GM12891 (cell line): ENCODE results near the gene METRNL.
"Not testable (repeated sequence)": the region's sequence is repeated elsewhere in the genome, so short reads cannot be mapped to it uniquely, and the experiment has no call there.

ENCODE experiments used
- DNase-seq: peaks from one replicate; pipeline ENCODE4 v3.0.0; 2011; ENCODE audit warnings: low spot score; ENCODE audit not compliant: insufficient read length
- FAIRE-seq: peaks from 2 replicates; lab custom pipeline; 2011; peaks lifted over from hg19 to GRCh38; lab: Jason Lieb, UNC
- PAX5 ChIP-seq: IDR thresholded peaks from 2 replicates; pipeline ENCODE4 v1.6.1; 2011; ENCODE audit warnings: low read length, moderate library complexity, mild to moderate bottlenecking; ENCODE audit not compliant: insufficient read depth, severe bottlenecking
- POLR2A ChIP-seq: IDR thresholded peaks from 2 replicates; pipeline ENCODE4 v1.6.1; 2011; ENCODE audit warnings: low read depth, low read length, control low read depth
- POLR2AphosphoS5 ChIP-seq: IDR thresholded peaks from 2 replicates; pipeline ENCODE4 v1.6.1; 2011; ENCODE audit warnings: low read depth, low read length, control low read depth
- POU2F2 ChIP-seq: IDR thresholded peaks from 2 replicates; pipeline ENCODE4 v1.6.1; 2011; ENCODE audit warnings: low read depth, mild to moderate bottlenecking, control low read depth, low read length, moderate library complexity
- SPI1 ChIP-seq: IDR thresholded peaks from 2 replicates; pipeline ENCODE4 v1.6.1; 2011; ENCODE audit warnings: low read depth, low read length, control low read depth
- TAF1 ChIP-seq: IDR thresholded peaks from 2 replicates; pipeline ENCODE4 v1.6.1; 2011; ENCODE audit warnings: low read depth, low read length, control low read depth

The METRNL gene

DNA sequence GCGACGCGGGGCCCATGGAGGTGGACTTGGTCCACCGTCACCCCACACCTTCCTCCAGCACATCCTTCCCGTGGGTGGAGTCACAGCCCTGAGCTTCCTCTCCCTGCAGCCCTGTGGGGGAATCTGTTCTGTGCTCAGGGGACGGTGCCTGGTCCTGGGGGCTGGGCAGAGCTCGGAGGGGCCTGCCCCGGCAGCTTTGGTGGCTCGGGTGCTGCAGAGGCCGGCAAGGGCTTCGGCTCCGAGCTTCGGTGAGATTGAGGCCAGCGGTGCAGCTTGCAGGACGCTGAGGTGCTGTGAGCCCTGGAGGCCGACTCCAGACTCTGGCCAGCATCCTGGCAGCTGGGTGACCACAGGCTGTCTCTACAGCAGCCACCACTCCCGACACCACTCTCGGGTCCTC lies 36.4 kb downstream of the METRNL start:
- FAIRE-seq (no peak), DNase-seq (no peak)
- no peak for TF ChIP-seq POU2F2

GRCh38 chr17:83116311-83116771 lies 36.9 kb downstream of the METRNL start:
- no peak for FAIRE-seq
- DNase-seq, result no peak
- TF ChIP-seq TAF1, result no peak
- no peak for TF ChIP-seq POU2F2
- TF ChIP-seq POLR2AphosphoS5, result no peak
- no peak for TF ChIP-seq PAX5
- TF ChIP-seq POLR2A, result no peak
- TF ChIP-seq SPI1, result no peak

DNA sequence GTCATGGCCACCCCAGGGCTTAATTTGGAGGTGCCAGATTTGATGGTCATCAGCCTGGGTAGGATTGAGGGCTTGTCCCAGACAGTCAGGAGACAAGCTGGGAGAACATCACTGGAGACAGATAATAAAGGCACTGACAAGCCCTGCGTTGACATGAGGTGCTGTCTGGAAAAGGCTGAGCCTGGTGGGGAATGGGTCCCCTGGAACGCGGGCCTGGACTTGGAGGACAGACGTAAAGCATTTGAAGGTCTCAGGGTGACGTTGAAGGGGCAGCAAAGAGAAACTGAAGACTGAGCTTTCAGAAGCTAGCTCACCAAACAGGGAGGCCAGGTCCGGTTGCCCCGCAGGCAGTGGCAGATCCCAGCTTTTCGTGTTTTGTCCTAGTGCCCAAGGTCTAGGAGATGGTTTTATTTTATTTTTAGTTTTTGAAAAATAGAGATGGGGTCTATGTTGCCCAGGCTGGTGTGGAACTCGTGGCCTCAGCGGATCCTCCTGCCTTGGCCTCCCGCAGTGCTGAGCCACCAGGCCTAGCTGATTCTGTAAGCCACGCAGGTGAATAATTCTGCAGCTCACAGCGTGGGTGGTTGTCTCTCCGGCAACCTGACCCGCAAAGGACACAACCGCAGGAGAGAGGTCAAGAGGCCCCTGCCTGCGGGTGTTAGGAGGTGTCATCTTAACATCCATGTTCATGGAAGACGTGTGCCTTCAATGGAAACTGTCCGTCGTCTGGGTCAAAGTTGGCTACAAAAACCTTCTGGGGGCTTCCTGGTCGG lies 37.6 kb downstream of the METRNL start:
- DNase-seq (no peak), FAIRE-seq (no peak)
- TF ChIP-seq SPI1 (no peak), POLR2A (no peak), POLR2AphosphoS5 (no peak), PAX5 (no peak), POU2F2 (no peak), TAF1 (no peak)

DNA sequence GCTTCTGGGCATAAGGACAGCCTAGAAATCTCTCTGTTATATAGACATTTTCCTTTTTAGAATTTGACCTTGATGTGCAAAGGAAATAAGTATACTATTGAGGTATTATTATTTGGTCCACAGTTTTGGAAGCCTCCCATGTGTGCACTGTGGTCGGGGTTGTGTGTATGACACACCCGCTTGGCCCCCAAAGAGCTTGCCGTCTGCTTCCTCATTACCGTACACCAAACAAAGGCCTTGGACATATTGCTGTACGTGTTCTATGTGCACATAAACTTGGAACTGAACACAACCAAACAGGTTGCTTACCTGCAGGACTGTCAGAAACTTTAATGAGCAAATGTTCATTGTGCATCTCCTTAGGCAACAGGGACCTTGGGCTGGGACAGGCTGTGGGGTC lies 38.2 kb downstream of the METRNL start:
- TF ChIP-seq PAX5 (no peak), TAF1 (no peak), POLR2AphosphoS5 (no peak), POU2F2 (no peak), POLR2A (no peak), SPI1 (no peak)
- no peak for DNase-seq
- FAIRE-seq, result peak; percentile 50

DNA sequence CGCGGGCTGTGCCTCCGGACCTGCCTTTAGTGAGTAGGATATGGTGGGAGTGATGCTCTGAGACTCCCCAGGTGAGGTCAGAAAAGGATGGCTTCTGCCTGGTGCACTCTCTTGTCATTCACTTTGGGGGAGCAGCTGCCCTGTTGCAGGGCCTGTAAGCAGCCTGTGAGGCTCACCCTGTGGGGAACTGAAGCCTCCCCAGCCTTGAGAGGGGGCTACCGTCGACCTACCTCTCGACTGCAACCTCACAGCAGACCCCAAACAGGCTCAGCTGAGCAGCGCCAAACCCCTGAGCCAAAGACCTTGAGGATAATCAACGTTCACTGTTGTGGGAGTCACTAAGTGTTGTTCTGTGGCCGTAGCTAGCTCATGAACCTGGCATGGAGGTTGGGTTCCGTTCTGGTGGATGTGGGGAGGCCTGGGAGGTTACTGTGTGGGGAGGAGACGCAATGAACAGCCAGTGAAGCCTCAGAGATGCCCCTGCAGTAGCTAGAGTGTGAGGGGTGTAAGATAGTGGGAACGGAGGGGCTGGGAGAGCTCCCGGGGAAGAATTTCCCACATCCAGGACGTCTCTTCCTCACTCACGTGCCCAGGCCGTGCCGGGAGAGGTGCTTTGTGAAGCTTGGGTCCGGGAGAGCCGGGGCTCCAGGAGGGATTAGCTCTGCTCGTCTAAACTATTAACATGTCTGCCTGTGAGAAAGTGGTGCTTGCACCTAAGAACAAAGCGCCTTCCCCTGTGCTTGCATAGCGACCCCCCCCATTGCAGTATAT lies 38.8 kb downstream of the METRNL start:
- no peak for DNase-seq
- TF ChIP-seq SPI1 (no peak), TAF1 (no peak), PAX5 (no peak), POLR2A (no peak), POU2F2 (no peak), POLR2AphosphoS5 (no peak)
- FAIRE-seq, result no peak

- DNase-seq (peak; percentile 82), FAIRE-seq (no peak)
Observed at GRCh38 chr17:83119987-83120864, 40.8 kb downstream of the METRNL start.

GRCh38 chr17:83121473-83121872 lies 42.1 kb downstream of the METRNL start:
- not testable (repeated sequence) for FAIRE-seq, DNase-seq

More at GRCh38 chr17:83119987-83120864, 40.8 kb downstream of the METRNL start:
- TF ChIP-seq PAX5 (no peak), SPI1 (peak; percentile 98), POU2F2 (no peak; the same call in 1 of the 2 replicates), TAF1 (no peak)

- FAIRE-seq (no peak), DNase-seq (no peak)
- TF ChIP-seq TAF1 (no peak), SPI1 (no peak), POLR2AphosphoS5 (no peak), PAX5 (no peak), POLR2A (no peak), POU2F2 (no peak)
Observed at GRCh38 chr17:83121921-83122820, 42.8 kb downstream of the METRNL start.
